ENCODE measurements around the gene SCO2. TPM values are rescaled to one million over a fixed set of nuclear protein-coding genes. Genes with fewer than 3 reads are reported as not detected.

Gene SCO2
- total RNA-seq, 2 experiments from 2014 or later, result 5.0 to 6.0 TPM

- Mint-ChIP-seq H3K9me3 (no peaks in the 10 kb centered on the region), H3K36me3 (no peaks in the 10 kb centered on the region), H3K4me3 (no peak overlapping the region), H3K27ac (no peak overlapping the region), H3K4me1 (peaks cover 8% of the 10 kb centered on the region), H3K27me3 (no peaks in the 10 kb centered on the region)
- DNase-seq, result no peak
Measured at GRCh38 chr22:50488006-50488677, 37.3 kb downstream of the SCO2 start.

GRCh38 chr22:50487290-50488005, 38.0 kb downstream of the SCO2 start:
- Mint-ChIP-seq H3K4me3 (no peak overlapping the region), H3K27me3 (no peaks in the 10 kb centered on the region), H3K36me3 (no peaks in the 10 kb centered on the region), H3K4me1 (peaks cover 8% of the 10 kb centered on the region), H3K27ac (no peak overlapping the region), H3K9me3 (no peaks in the 10 kb centered on the region)
- DNase-seq, result no peak

DNA sequence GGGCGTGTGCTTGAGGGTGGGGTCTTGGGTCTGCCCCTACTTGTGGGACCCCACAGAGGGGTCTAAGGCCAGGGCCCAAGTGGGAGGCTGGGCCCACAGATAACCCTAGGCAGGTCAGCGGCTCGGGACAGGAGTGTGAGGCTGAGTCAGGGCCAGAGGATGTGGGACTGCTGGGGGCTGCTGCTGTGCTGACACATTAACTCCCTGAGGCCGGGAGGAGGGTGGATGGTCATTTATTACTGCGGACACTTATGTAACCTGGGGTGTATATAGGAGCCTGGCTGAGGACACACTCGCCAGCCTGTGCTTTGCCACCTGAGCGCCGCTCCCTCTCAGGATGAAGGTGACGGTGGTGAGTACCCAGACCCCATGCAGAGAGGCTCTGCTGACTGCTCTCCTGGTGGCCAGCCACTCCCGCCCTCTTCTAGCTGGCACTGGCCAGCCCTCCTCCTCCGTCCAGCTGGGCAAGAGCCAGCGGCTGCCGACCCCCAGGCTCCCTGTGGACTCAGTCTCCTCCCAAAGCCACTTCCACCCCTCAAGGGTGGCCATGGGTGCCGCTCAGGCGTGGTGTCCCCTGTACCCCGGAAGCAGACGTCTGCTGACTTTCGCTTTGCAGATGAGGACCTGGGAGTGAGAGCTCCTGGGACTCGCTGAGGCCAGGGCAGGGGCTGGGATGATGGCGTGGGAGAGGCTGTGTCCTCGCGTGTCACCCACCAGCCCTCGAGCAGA, 38.7 kb downstream of the SCO2 start, which contains the start of gene MIOX:
TSS of gene MIOX (plus strand) at position 299 of the 729 bp plus-strand sequence. CDS start at position 338, 39 bp downstream.
- Mint-ChIP-seq H3K27me3 (no peaks in the 10 kb centered on the region), H3K36me3 (no peaks in the 10 kb centered on the region), H3K4me3 (no peak within 1 kb of the TSS), H3K4me1 (peaks cover 8% of the 10 kb centered on the region), H3K27ac (no peak within 1 kb of the TSS), H3K9me3 (no peaks in the 10 kb centered on the region)
- DNase-seq, result no peak

GRCh38 chr22:50485221-50486131, 39.9 kb downstream of the SCO2 start:
- DNase-seq, result no peak
- Mint-ChIP-seq H3K27ac (no peak overlapping the region), H3K4me3 (no peak overlapping the region), H3K9me3 (no peaks in the 10 kb centered on the region), H3K36me3 (no peaks in the 10 kb centered on the region), H3K4me1 (no peaks in the 10 kb centered on the region), H3K27me3 (no peaks in the 10 kb centered on the region)

- peaks cover 7% of the 10 kb centered on the region for H3K27me3 Mint-ChIP-seq
- H3K9me3 Mint-ChIP-seq, result no peaks in the 10 kb centered on the region
- no peak for DNase-seq
- H3K27ac Mint-ChIP-seq, result no peak overlapping the region
- H3K4me3 Mint-ChIP-seq, result no peak overlapping the region
- no peaks in the 10 kb centered on the region for H3K36me3 Mint-ChIP-seq
- peaks cover 4% of the 10 kb centered on the region for H3K4me1 Mint-ChIP-seq
Measured at GRCh38 chr22:50483977-50484853, 41.2 kb downstream of the SCO2 start.

- DNase-seq, result no peak
- peaks cover 4% of the 10 kb centered on the region for H3K4me1 Mint-ChIP-seq
- H3K4me3 Mint-ChIP-seq, result no peak overlapping the region
- H3K9me3 Mint-ChIP-seq, result no peaks in the 10 kb centered on the region
- H3K27ac Mint-ChIP-seq, result no peak overlapping the region
- H3K27me3 Mint-ChIP-seq, result peaks cover 7% of the 10 kb centered on the region
- H3K36me3 Mint-ChIP-seq, result no peaks in the 10 kb centered on the region
Measured at GRCh38 chr22:50483556-50483955, 41.8 kb downstream of the SCO2 start.

GRCh38 chr22:50483106-50483505, 42.3 kb downstream of the SCO2 start:
- Mint-ChIP-seq H3K4me3 (peak overlapping the region; percentile 10), H3K36me3 (no peaks in the 10 kb centered on the region), H3K27me3 (peaks cover 7% of the 10 kb centered on the region), H3K4me1 (peaks cover 4% of the 10 kb centered on the region), H3K9me3 (no peaks in the 10 kb centered on the region), H3K27ac (no peak overlapping the region)
- DNase-seq, result no peak

DNA sequence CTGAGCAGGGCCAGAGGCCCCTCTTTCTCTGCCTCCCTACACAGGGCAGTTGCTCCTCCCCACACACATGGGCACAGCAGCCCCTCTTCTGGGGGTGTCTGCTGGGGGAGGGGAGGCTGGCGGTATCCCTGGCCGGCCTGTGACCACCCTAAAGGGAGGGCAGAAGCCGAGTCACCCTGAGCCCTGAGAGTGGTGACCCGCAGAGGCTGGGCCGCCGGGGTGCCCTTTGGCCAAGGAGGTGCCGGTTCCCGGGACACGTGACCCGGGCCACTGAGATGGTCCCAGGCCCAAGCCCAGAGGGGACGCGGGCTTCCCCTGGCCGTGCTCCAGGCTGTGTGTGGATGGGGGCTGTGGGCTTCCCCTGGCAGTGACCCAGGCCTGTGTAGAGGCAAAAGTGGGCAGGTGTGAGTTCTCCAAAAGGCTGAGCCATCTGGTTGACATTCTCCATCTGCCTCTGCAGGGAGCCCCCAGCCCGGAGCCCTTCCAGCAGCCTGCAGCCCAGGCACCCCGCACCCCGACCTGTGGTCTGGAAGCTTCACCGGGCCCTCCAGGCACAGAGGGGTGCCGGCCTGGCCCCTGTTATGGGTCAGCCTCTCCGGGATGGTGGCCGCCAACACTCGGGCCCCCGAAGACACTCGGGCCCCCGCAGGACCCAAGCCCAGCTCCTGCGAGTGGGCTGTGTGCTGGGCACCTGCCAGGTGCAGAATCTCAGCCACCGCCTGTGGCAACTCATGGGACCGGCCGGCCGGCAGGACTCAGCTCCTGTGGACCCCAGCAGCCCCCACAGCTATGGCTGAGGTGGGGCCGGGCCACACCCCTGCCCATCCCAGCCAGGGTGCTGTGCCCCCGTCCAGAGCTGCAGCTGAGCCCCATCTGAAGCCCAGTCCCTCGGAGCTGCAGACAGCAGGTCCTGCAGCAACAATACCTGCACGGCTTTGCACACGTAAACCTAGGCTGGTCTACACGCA, 43.0 kb downstream of the SCO2 start:
- peaks cover 4% of the 10 kb centered on the region for H3K4me1 Mint-ChIP-seq

DNA sequence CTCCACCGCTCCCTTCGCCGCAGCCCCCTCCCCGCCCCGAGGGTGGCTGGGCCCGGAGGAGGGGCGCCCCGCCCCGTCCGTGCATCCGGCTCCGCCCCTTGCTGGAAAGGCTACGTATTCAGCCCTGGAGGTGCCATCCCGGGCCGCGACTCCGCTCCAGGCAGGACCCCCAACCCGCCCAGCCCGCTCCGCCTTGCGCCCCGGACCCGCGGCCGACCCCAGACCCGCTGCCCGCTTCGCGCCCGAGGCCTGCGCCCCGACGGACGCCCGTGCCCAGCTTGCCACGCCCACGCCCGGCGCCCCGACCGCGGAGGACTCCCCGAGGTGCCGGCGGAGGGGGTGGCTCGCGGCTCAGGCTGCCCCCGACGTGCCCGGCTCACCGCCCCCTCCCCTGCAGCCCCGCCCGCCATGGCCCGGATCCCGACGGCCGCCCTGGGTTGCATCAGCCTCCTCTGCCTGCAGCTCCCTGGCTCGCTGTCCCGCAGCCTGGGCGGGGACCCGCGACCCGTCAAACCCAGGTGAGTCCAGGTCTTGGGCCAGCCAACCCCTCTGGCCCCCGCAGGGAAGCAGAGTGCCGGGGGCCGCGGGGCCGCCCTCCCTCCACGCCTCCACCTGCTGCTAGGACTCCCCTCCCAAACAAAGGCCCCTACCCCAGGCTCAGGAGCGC, 43.8 kb downstream of the SCO2 start, which contains the start of gene ADM2:
TSS of gene ADM2 (plus strand) at position 104 of the 667 bp plus-strand sequence. CDS start at position 409, 305 bp downstream.
- no peaks in the 10 kb centered on the region for H3K9me3 Mint-ChIP-seq
- peak within 1 kb of the TSS; percentile 63 for H3K27ac Mint-ChIP-seq
- H3K4me3 Mint-ChIP-seq, result peak within 1 kb of the TSS; percentile 81
- DNase-seq, result peak; percentile 69
- H3K4me1 Mint-ChIP-seq, result peaks cover 4% of the 10 kb centered on the region
- peaks cover 7% of the 10 kb centered on the region for H3K27me3 Mint-ChIP-seq
- H3K36me3 Mint-ChIP-seq, result no peaks in the 10 kb centered on the region

More for the DNA sequence above, 43.0 kb downstream of the SCO2 start:
- DNase-seq, result no peak
- Mint-ChIP-seq H3K4me3 (peak overlapping the region; percentile 81), H3K27me3 (peaks cover 7% of the 10 kb centered on the region), H3K9me3 (no peaks in the 10 kb centered on the region), H3K27ac (peak overlapping the region; percentile 63), H3K36me3 (no peaks in the 10 kb centered on the region)

DNA sequence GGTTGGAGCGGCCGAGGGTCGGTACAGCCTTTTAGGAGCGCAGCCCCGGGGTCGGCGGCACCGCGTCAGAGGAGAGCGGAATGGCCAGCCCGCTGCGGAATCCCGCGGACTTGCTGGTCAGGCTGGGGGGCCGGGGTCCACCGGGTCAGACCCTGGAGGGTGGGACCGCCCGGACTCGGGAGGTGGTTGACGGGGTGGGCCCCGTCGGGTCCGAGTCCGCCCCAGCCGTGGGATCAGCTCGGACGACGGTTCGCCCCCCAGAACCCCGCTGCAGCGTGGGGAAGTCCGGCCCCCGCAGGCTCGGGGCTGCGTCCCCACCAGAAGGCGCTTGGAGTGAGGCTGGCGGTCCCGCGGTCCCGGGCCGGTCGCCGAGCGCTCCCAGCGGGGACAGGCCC, 44.4 kb downstream of the SCO2 start:
- H3K27ac Mint-ChIP-seq, result no peak overlapping the region
- no peaks in the 10 kb centered on the region for H3K36me3 Mint-ChIP-seq
- peaks cover 4% of the 10 kb centered on the region for H3K4me1 Mint-ChIP-seq
- DNase-seq, result no peak
- H3K9me3 Mint-ChIP-seq, result no peaks in the 10 kb centered on the region
- peaks cover 7% of the 10 kb centered on the region for H3K27me3 Mint-ChIP-seq
- H3K4me3 Mint-ChIP-seq, result peak overlapping the region; percentile 47

DNA sequence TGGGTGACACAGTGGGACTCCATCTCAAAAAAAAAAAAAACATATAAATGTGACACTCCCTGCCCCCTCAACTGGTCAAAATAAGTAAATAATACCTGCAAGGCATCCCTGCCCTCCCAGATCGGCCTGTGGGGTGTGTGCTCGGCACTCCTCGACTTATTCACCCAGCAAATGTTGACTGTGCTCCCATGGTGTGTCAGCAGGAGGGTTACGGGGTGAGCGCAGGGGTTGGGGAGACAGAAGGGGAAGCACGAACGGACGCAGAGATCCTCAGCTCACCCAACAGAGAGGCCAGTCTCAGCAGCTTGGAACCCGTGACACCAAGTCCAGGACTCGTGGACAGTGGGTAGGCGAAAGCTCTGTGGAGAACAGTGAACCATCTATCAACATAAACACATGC, 45.7 kb downstream of the SCO2 start:
- Mint-ChIP-seq H3K27me3 (peaks cover 7% of the 10 kb centered on the region), H3K36me3 (no peaks in the 10 kb centered on the region), H3K4me1 (peaks cover 6% of the 10 kb centered on the region), H3K4me3 (peak overlapping the region; percentile 68), H3K27ac (no peak overlapping the region), H3K9me3 (no peaks in the 10 kb centered on the region)
- DNase-seq, result no peak

- H3K4me1 Mint-ChIP-seq, result peaks cover 17% of the 10 kb centered on the region
- H3K9me3 Mint-ChIP-seq, result no peaks in the 10 kb centered on the region
- H3K27me3 Mint-ChIP-seq, result peaks cover 7% of the 10 kb centered on the region
- H3K4me3 Mint-ChIP-seq, result no peak overlapping the region
- no peaks in the 10 kb centered on the region for H3K36me3 Mint-ChIP-seq
- no peak overlapping the region for H3K27ac Mint-ChIP-seq
- no peak for DNase-seq
Measured at GRCh38 chr22:50477923-50478322, 47.5 kb downstream of the SCO2 start.

Measured in activated naive CD8-positive, alpha-beta T cell treated with anti-CD3 and anti-CD28 coated beads for 36 hours (primary cell).